DOHH2 (cell line): Measurements from ENCODE around the gene SIGMAR1.

Experiments
- H3F3A ChIP-seq: fragments of 200-600 bp; sonication (generic), shearing (Covaris generic); 2 replicates; pipeline ENCODE4 v1.6.0; 2016; ENCODE audit warnings: antibody characterized with exemption, mild to moderate bottlenecking; ENCODE audit not compliant: control insufficient read depth, insufficient read depth
- H3K27ac ChIP-seq: fragments of 200-600 bp; sonication (generic); 2 replicates; pipeline ENCODE4 v1.5.1; 2014; ENCODE audit warnings: low read depth, mild to moderate bottlenecking, low read length, moderate library complexity
- H3K27me3 ChIP-seq: fragments of 200-600 bp; sonication (generic); 2 replicates; pipeline ENCODE4 v1.6.1; 2014; ENCODE audit warnings: mild to moderate bottlenecking, low read length, mixed read lengths; ENCODE audit not compliant: control insufficient read depth
- H3K36me3 ChIP-seq: fragments of 200-600 bp; sonication (generic); 2 replicates; pipeline ENCODE4 v1.6.1; 2014; ENCODE audit warnings: mild to moderate bottlenecking, low read length, moderate library complexity, mixed read lengths; ENCODE audit not compliant: control insufficient read depth
- H3K4me1 ChIP-seq: fragments of 200-600 bp; sonication (generic); 2 replicates; pipeline ENCODE4 v1.6.1; 2014; ENCODE audit warnings: mild to moderate bottlenecking, low read length, mixed read lengths; ENCODE audit not compliant: control insufficient read depth
- H3K4me2 ChIP-seq: fragments of 200-600 bp; sonication (generic); 2 replicates; pipeline ENCODE4 v1.6.0; 2014; ENCODE audit warnings: mild to moderate bottlenecking, low read length, moderate library complexity
- H3K4me3 ChIP-seq: fragments of 200-600 bp; sonication (generic); 2 replicates; pipeline ENCODE4 v1.5.1; 2014; ENCODE audit warnings: mild to moderate bottlenecking, low read length, mixed read lengths
- H3K79me2 ChIP-seq: fragments of 200-600 bp; sonication (generic); 2 replicates; pipeline ENCODE4 v1.6.1; 2014; ENCODE audit warnings: mild to moderate bottlenecking, low read length, mixed read lengths; ENCODE audit not compliant: control insufficient read depth
- H3K9me2 ChIP-seq: fragments of 200-600 bp; sonication (generic); replicated peaks from 2 replicates; pipeline ENCODE4 v1.6.1; 2014; ENCODE audit warnings: mild to moderate bottlenecking, low read length, mixed read lengths; ENCODE audit not compliant: control insufficient read depth
- H3K9me3 ChIP-seq: fragments of 200-600 bp; sonication (generic); 2 replicates; pipeline ENCODE4 v1.6.1; 2014; ENCODE audit warnings: antibody characterized with exemption, low read length, mixed read lengths; ENCODE audit not compliant: control insufficient read depth, insufficient read depth
- H4K20me1 ChIP-seq: fragments of 200-600 bp; sonication (generic); 2 replicates; pipeline ENCODE4 v1.6.0; 2014; ENCODE audit warnings: low read depth, mild to moderate bottlenecking, antibody characterized with exemption, low read length, moderate library complexity; ENCODE audit not compliant: control insufficient read depth, insufficient read depth
- EZH2phosphoT487 ChIP-seq: fragments of 200-600 bp; sonication (generic); IDR thresholded peaks from 2 replicates; pipeline ENCODE4 v1.6.1; 2017; ENCODE audit warnings: borderline replicate concordance, mild to moderate bottlenecking, antibody characterized with exemption, low read length, moderate library complexity, mixed read lengths
- TF ChIP-seq, protein P1 (sequence below): fragments of 200-600 bp; sonication (generic); IDR thresholded peaks from one replicate; pipeline ENCODE4 v1.5.1; 2014; ENCODE audit warnings: antibody characterized with exemption, mild to moderate bottlenecking, low read depth, low read length; ENCODE audit not compliant: poor library complexity, severe bottlenecking

SIGMAR1 gene

DNA sequence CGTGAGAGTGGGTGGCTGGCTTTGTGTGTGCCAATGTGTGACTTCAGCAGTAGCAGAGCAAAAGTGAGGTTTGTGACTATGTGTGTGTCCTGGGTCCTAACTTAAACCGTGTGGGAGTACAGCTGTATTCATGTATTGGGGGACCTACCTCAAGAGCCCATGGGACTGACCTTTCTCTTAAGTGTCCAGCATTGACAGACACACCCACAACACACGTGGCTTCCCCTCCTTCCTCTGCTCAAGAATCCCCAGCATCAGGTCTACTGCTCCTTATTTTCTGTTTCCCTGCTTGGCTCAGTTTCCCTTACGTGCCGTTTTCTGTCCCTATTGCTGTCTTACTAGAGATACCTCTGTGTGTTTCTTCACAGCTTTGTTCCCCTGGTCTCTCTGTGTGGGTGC is 15.0 kb upstream of the SIGMAR1 start:
- TF ChIP-seq, protein P1, sequence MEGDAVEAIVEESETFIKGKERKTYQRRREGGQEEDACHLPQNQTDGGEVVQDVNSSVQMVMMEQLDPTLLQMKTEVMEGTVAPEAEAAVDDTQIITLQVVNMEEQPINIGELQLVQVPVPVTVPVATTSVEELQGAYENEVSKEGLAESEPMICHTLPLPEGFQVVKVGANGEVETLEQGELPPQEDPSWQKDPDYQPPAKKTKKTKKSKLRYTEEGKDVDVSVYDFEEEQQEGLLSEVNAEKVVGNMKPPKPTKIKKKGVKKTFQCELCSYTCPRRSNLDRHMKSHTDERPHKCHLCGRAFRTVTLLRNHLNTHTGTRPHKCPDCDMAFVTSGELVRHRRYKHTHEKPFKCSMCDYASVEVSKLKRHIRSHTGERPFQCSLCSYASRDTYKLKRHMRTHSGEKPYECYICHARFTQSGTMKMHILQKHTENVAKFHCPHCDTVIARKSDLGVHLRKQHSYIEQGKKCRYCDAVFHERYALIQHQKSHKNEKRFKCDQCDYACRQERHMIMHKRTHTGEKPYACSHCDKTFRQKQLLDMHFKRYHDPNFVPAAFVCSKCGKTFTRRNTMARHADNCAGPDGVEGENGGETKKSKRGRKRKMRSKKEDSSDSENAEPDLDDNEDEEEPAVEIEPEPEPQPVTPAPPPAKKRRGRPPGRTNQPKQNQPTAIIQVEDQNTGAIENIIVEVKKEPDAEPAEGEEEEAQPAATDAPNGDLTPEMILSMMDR = no peak
- no peak for TF ChIP-seq EZH2phosphoT487
- peaks cover 2% of the 10 kb centered on the region for H3K4me1 ChIP-seq
- H3K4me2 ChIP-seq = no peak overlapping the region
- no peaks in the 10 kb centered on the region for H3K79me2 ChIP-seq
- no peak overlapping the region for H3K27ac ChIP-seq
- peaks cover 8% of the 10 kb centered on the region; the same call in 1 of the 2 replicates for H3K36me3 ChIP-seq
- H4K20me1 ChIP-seq = no peaks in the 10 kb centered on the region
- H3K9me2 ChIP-seq = no peaks in the 10 kb centered on the region
- peaks cover 12% of the 10 kb centered on the region for H3K27me3 ChIP-seq
- H3F3A ChIP-seq = no peaks in the 10 kb centered on the region
- H3K9me3 ChIP-seq = no peaks in the 10 kb centered on the region
- H3K4me3 ChIP-seq = no peak overlapping the region

DNA sequence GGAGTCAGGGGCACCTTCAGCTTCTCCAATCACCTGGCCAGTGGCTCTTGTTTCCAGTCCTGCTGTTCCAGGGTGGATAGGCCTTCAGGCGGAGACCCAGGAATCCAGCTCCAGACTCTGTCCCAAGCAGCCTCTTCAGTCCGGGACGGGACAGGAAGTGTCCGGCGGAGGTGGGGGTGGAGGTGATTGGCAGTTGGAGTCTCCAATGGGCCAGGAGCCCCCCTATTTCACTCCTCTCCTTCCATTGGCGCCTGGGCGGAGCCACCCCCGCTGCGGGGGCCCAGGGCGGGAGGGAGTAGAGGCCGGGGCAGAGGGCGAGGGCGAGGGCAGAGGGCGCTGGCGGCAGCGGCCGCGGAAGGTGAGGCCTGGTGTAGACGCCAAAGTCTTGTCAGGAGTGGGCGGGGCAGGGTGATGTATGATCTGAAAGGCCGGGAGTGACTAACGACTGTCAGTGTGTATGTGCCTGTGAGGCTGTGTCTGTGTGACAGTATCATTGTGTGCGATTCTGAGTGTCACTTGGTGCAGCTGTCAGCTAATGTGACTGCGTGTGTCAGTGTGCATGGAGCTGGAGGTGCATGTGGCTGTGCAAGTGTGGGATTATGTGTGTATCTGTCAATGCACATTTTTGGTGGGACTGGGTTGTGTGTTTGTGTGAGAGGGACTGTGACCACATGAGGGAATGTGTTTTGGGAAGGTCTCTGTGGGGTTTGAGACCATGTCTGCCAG is 14.5 kb upstream of the SIGMAR1 start, which contains the start of gene IL11RA:
Gene IL11RA, plus strand, starts transcription at position 310 of the 726 bp plus-strand sequence. CDS start 3,033 bp downstream, outside the sequence.
- no peak within 1 kb of the TSS for H3K4me2 ChIP-seq
- TF ChIP-seq, protein P1 = no peak
- no peak for TF ChIP-seq EZH2phosphoT487
- H3F3A ChIP-seq = no peaks in the 10 kb centered on the region
- no peaks in the 10 kb centered on the region for H3K9me3 ChIP-seq
- no peaks in the 10 kb centered on the region for H4K20me1 ChIP-seq
- H3K27me3 ChIP-seq = peaks cover 12% of the 10 kb centered on the region
- no peak within 1 kb of the TSS for H3K27ac ChIP-seq
- H3K4me1 ChIP-seq = peaks cover 8% of the 10 kb centered on the region
- H3K36me3 ChIP-seq = peaks cover 8% of the 10 kb centered on the region; the same call in 1 of the 2 replicates
- no peaks in the 10 kb centered on the region for H3K9me2 ChIP-seq
- H3K4me3 ChIP-seq = no peak within 1 kb of the TSS
- peaks cover 4% of the 10 kb centered on the region for H3K79me2 ChIP-seq

DNA sequence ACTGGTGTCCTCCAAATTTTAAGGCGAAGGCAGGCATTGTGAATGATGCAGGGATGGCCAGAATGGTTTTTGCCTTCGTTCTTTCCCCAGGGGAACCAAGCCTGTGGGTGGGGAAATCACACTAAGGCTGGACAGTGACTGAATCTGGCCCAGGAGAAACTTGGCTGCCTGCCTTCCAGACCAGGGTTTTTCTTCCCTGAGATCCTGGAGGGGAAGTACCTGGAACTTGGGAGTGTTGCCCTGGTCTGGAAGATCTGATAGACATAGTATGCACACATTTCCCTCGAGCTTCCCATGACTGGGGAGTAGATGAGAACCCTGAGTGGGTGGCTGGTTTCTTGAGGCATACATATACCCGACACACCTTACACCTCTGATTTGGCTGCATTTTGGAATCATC is 13.7 kb upstream of the SIGMAR1 start:
- H3K4me2 ChIP-seq = no peak overlapping the region
- H3F3A ChIP-seq = no peaks in the 10 kb centered on the region
- H3K79me2 ChIP-seq = peaks cover 5% of the 10 kb centered on the region
- no peaks in the 10 kb centered on the region for H4K20me1 ChIP-seq
- H3K27me3 ChIP-seq = peaks cover 7% of the 10 kb centered on the region
- no peak overlapping the region for H3K4me3 ChIP-seq
- H3K9me3 ChIP-seq = no peaks in the 10 kb centered on the region
- H3K27ac ChIP-seq = no peak overlapping the region
- H3K9me2 ChIP-seq = no peaks in the 10 kb centered on the region
- H3K36me3 ChIP-seq = peaks cover 8% of the 10 kb centered on the region; the same call in 1 of the 2 replicates
- no peak for TF ChIP-seq EZH2phosphoT487
- TF ChIP-seq, protein P1 = no peak
- peaks cover 10% of the 10 kb centered on the region for H3K4me1 ChIP-seq
